ENCODE results near the gene TUBGCP6.

The TUBGCP6 gene

DNA sequence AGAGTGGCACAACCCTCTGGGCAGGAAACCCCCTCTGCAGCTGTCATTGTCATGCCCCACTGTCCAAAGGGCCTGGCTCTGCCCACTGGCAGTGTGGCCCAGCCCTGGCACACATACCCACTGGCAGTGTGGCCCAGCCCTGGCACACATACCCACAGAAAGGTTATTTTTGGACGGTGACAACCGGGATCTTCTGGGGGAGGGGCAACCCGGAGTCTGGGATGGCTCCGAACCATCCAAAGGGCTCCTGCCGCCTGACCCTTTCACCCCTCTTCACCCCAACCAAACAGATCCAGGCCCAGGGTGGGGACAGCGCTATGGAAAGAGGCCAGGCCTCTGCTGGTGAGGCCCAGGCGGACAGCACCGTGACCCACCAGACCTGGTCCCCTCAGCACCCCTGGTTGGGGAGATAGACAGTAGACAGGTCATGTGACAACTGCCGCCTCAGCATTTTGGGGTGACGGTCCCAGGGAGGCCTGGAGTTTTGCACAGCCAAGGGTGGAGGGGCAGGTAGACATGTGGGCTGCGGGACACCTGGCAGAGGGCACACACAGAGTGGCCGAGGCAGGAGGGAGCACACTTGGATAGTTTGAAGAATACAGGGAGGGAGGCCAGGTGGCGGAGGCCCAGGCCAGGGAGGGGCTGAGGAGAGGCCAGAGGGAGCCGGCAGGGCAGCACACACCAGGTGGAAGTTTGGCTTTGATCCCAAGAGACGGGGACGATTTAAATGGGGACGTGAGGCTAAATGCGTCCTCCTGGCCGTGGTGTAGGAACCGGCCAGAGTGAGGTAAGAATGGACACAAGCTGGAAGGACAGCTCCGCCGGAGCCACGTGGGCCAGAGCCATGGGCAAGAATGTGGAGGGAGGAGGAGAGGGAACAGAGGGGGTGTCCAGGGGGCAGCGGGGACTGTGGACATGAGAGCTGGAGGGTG is 13.8 kb upstream of the TUBGCP6 start:
- Histone ChIP-seq H3K4me3 (ENCODE audit: low read depth, low read length) (no peak overlapping the region), H3K36me3 (ENCODE audit: control insufficient read depth, insufficient read depth, low read length) (peaks cover 22% of the 10 kb centered on the region), H3K4me1 (ENCODE audit: control insufficient read depth, insufficient read depth, low read length) (peaks cover 11% of the 10 kb centered on the region), H3K9ac (ENCODE audit: low read depth, low read length) (no peak overlapping the region), H3K9me3 (ENCODE audit: control insufficient read depth, insufficient read depth, low read length) (no peaks in the 10 kb centered on the region), H3K27me3 (ENCODE audit: control insufficient read depth, insufficient read depth, low read length) (no peaks in the 10 kb centered on the region)

DNA sequence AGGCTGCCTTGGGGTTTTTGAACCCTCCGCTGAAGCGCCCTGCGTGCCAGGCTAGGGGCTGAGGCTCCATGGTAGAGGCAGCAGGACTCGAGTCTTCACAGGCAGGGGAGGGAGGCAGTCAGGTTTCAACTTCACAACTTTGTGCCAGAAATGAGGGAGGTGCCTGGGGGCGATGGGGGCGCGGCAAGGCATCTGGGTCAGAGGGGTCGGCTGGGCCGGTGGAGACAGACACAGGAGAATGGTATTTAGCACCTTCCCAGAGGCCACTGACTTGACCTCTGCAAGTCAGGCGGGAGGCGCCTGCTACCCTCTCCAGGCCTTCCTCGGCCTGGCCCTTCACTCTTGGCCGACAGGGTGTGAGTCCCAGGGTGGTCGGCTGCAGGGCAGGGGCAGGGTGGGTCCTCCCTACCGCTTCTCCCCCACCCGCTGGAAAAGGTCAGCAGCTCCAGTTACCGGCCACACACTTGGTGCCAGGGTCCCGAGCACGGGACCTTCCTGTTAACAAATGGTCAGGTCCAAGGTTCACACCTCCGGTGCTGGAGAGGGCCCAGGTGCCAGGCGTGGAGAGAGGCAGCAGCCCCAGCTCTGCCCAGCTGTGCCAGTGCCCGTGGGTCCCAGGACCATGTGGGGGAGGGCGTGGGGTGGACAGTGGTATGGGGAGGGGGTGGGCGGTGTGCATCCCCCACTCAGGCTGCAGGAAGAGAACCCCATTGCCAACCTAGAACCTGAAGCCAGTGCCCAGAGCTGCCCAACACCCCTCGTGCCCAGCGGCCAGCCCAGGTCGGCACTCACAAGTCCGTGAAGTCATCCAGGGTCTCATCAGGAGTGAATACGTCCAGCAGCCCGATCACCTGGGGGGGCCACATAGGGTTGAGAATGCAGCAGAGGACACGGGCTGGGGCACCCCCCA is 12.9 kb upstream of the TUBGCP6 start:
- no peak overlapping the region for H3K4me3 ChIP-seq (ENCODE audit: low read depth, low read length)
- no peak overlapping the region for H3K9ac ChIP-seq (ENCODE audit: low read depth, low read length)
- no peaks in the 10 kb centered on the region for H3K9me3 ChIP-seq (ENCODE audit: control insufficient read depth, insufficient read depth, low read length)
- peaks cover 7% of the 10 kb centered on the region for H3K4me1 ChIP-seq (ENCODE audit: control insufficient read depth, insufficient read depth, low read length)
- peaks cover 22% of the 10 kb centered on the region for H3K36me3 ChIP-seq (ENCODE audit: control insufficient read depth, insufficient read depth, low read length)
- no peaks in the 10 kb centered on the region for H3K27me3 ChIP-seq (ENCODE audit: control insufficient read depth, insufficient read depth, low read length)

GRCh38 chr22:50257041-50257440 is 12.2 kb upstream of the TUBGCP6 start:
- no peak overlapping the region for H3K4me3 ChIP-seq (ENCODE audit: low read depth, low read length)
- H3K9ac ChIP-seq (ENCODE audit: low read depth, low read length) = no peak overlapping the region
- H3K9me3 ChIP-seq (ENCODE audit: control insufficient read depth, insufficient read depth, low read length) = no peaks in the 10 kb centered on the region
- no peaks in the 10 kb centered on the region for H3K27me3 ChIP-seq (ENCODE audit: control insufficient read depth, insufficient read depth, low read length)
- H3K36me3 ChIP-seq (ENCODE audit: control insufficient read depth, insufficient read depth, low read length) = peaks cover 22% of the 10 kb centered on the region
- H3K4me1 ChIP-seq (ENCODE audit: control insufficient read depth, insufficient read depth, low read length) = peaks cover 1% of the 10 kb centered on the region

DNA sequence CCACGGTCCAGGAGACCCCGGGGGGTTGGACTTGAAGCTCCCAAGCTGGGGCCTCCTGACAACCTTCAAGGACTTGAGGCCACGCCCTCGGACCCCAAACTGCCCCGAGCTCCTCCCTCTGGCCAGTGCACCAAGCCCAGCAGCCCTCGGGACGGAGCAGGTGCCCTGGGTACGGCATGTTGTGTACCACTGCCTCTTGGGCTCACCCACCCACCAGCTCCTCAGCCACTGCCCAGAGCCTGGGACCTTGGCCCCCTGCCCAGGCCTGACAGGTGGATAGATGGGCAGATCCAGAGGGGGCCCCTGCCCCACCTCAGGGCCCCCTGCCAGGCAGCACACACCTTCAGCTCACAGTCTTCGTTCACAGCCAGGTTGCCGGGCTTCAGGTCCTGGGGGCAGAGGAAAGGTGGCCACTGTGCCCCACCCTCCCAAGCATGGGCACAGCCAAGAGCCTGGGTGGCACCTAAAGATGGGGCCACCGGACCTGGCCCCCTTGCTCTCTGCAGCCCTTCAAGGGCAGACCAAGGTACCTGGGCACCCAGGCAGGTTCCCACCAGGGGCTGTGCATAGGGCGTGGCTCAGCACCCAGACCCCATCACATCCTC is 11.5 kb upstream of the TUBGCP6 start:
- H3K27me3 ChIP-seq (ENCODE audit: control insufficient read depth, insufficient read depth, low read length) = no peaks in the 10 kb centered on the region
- H3K9me3 ChIP-seq (ENCODE audit: control insufficient read depth, insufficient read depth, low read length) = no peaks in the 10 kb centered on the region
- no peak overlapping the region for H3K4me3 ChIP-seq (ENCODE audit: low read depth, low read length)
- H3K9ac ChIP-seq (ENCODE audit: low read depth, low read length) = no peak overlapping the region
- peaks cover 22% of the 10 kb centered on the region for H3K36me3 ChIP-seq (ENCODE audit: control insufficient read depth, insufficient read depth, low read length)
- H3K4me1 ChIP-seq (ENCODE audit: control insufficient read depth, insufficient read depth, low read length) = no peaks in the 10 kb centered on the region

GRCh38 chr22:50255607-50256006 is 10.8 kb upstream of the TUBGCP6 start:
- H3K4me3 ChIP-seq (ENCODE audit: low read depth, low read length) = no peak overlapping the region
- H3K36me3 ChIP-seq (ENCODE audit: control insufficient read depth, insufficient read depth, low read length) = peaks cover 22% of the 10 kb centered on the region
- no peaks in the 10 kb centered on the region for H3K9me3 ChIP-seq (ENCODE audit: control insufficient read depth, insufficient read depth, low read length)
- H3K27me3 ChIP-seq (ENCODE audit: control insufficient read depth, insufficient read depth, low read length) = no peaks in the 10 kb centered on the region
- no peak overlapping the region for H3K9ac ChIP-seq (ENCODE audit: low read depth, low read length)
- no peaks in the 10 kb centered on the region for H3K4me1 ChIP-seq (ENCODE audit: control insufficient read depth, insufficient read depth, low read length)

GRCh38 chr22:50255099-50255498 is 10.3 kb upstream of the TUBGCP6 start:
- Histone ChIP-seq H3K9me3 (ENCODE audit: control insufficient read depth, insufficient read depth, low read length) (no peaks in the 10 kb centered on the region), H3K4me1 (ENCODE audit: control insufficient read depth, insufficient read depth, low read length) (no peaks in the 10 kb centered on the region), H3K36me3 (ENCODE audit: control insufficient read depth, insufficient read depth, low read length) (peaks cover 23% of the 10 kb centered on the region), H3K9ac (ENCODE audit: low read depth, low read length) (no peak overlapping the region), H3K27me3 (ENCODE audit: control insufficient read depth, insufficient read depth, low read length) (no peaks in the 10 kb centered on the region), H3K4me3 (ENCODE audit: low read depth, low read length) (no peak overlapping the region)

DNA sequence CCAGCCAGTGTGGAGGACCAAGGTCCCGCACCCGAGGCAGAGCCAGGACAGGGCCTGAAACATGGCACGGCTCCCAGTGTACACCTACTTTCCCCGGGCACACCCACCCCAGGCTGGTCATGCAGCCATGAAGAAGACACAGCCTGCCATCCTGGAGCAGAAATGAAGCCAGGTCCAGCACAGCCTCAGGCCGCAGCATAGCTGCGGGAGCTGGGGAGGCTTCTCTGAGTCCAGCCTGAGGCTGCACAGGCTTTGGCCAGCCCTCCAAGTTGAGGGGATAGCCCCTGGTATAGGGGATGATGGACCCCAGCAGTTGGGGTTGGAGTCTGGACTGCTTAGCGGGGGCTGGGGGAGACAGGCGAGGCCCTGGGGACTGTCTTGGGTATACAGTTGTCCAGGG is 9.1 kb upstream of the TUBGCP6 start:
- peaks cover 24% of the 10 kb centered on the region for H3K36me3 ChIP-seq (ENCODE audit: control insufficient read depth, insufficient read depth, low read length)
- no peaks in the 10 kb centered on the region for H3K4me1 ChIP-seq (ENCODE audit: control insufficient read depth, insufficient read depth, low read length)
- no peak overlapping the region for H3K4me3 ChIP-seq (ENCODE audit: low read depth, low read length)
- H3K9ac ChIP-seq (ENCODE audit: low read depth, low read length) = no peak overlapping the region
- H3K9me3 ChIP-seq (ENCODE audit: control insufficient read depth, insufficient read depth, low read length) = no peaks in the 10 kb centered on the region
- no peaks in the 10 kb centered on the region for H3K27me3 ChIP-seq (ENCODE audit: control insufficient read depth, insufficient read depth, low read length)

DNA sequence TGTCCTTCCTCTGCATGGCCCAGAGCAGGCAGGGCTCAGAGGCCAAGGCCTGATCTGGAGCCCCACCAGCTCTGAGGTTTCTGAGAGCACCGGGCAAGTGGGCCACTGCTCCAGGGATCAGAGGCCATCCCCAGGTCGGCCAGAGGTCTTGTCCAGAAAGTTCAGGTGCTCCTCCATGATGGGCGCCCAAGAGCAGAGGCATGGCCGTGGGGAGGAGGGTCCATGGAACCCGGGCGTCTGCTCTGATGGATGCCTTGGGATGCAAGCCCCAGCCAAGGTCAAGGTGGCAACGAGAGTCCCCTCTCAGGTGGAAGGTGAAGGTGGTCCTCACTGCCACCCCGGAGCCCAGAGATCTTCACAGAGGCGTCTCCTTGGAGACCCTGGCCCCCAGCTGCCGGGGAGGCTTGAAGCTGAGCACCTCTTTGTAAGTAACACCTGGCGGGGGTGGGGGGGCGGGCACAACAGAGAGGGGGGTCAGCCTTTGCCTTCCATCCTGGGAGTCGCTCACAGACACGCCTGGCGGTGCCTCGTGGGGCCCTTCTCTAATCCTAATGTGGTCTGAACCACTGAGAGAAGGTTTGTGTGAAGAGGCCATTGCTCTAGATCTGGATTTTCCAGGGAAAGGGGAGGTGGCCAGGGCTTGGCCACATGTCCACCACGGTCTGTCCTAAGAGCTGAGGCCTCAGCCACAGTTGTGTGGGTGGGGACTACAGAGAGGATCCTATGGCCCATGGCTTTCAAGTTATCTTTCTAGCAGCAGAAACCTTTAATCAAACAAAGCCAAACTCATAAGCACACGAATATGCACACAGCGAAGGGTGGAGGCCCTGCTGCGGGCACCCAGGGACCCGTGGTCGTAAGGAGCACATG is 8.5 kb upstream of the TUBGCP6 start:
- Histone ChIP-seq H3K9ac (ENCODE audit: low read depth, low read length) (no peak overlapping the region), H3K4me1 (ENCODE audit: control insufficient read depth, insufficient read depth, low read length) (no peaks in the 10 kb centered on the region), H3K9me3 (ENCODE audit: control insufficient read depth, insufficient read depth, low read length) (no peaks in the 10 kb centered on the region), H3K27me3 (ENCODE audit: control insufficient read depth, insufficient read depth, low read length) (no peaks in the 10 kb centered on the region), H3K36me3 (ENCODE audit: control insufficient read depth, insufficient read depth, low read length) (peaks cover 24% of the 10 kb centered on the region), H3K4me3 (ENCODE audit: low read depth, low read length) (no peak overlapping the region)

DNA sequence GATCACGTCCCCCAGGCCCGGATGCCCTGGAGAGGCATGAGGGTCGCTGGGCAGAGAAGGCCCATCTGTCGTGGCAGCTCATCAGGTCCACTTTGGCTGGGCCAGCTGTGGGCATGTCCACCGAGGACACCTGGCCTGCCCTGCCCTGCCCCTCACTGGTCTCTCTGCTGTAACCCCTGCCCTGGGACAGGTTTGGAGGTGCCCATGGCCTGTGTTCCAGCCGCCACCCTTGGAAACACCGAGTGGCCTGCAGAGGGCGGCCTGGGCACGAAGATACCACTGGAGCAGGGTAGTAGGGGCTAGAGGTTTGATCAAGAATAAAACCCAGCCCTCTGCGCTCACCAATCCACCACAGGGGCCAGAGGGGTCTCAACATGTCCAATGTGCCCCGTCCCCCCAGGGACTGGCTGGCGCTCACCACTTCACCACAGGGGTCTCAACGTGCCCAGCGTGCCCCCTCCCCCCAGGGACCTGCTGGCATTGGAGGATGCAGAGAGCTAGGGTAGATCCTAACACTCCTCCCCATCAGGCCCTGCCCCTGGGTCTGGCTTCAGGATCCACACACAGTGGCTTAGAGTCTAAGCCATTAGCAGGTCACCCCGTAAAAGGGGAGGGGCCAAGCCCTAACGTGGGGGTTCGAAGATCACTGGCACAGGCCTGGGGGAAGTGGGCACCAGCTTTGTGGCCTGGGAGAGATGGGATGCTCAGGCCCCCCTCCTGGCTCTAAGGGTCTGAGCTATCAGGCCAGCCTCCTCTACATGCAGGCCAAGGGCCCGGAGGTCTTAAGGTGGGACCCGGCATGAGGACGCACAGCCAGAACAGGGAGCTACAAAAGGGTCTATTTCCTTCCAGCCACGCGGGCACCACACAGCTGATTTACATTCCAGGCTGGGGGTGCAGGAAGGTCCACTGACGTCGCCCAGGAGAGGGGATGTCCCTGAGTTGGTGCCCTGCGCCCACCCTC is 7.5 kb upstream of the TUBGCP6 start:
- Histone ChIP-seq H3K9ac (ENCODE audit: low read depth, low read length) (no peak overlapping the region), H3K4me1 (ENCODE audit: control insufficient read depth, insufficient read depth, low read length) (no peaks in the 10 kb centered on the region), H3K9me3 (ENCODE audit: control insufficient read depth, insufficient read depth, low read length) (no peaks in the 10 kb centered on the region), H3K4me3 (ENCODE audit: low read depth, low read length) (no peak overlapping the region), H3K27me3 (ENCODE audit: control insufficient read depth, insufficient read depth, low read length) (no peaks in the 10 kb centered on the region), H3K36me3 (ENCODE audit: control insufficient read depth, insufficient read depth, low read length) (peaks cover 27% of the 10 kb centered on the region)

DNA sequence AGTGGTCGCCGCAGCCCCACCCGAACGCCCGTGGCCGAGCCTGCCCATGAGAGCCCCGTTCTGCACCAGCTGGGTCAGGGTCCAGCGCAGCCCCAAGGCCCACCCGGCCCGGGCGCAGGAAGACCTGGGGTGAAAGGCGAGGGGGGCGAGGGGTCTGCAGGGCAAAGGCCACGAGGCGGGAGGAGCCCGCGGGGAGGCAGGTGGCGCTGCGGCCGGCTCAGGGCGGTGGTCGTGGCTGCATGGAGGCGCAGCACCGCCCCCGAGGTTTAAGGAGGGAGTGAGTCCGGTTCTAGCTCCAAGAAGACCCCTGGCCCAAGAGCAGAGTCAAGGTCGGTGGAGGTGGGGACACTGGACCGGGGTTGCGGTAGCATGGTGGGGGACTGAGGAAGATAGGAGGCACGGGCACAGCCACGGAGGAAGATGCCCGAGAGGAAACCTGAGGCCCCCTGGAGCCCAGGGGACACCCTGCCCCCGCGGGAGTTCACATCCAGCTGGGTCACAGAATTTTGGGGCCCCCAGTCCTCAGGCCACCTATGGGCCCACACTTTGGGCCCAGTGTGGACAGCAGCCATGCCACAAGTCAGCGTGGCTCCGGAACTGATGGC is 6.8 kb upstream of the TUBGCP6 start:
- H3K4me3 ChIP-seq (ENCODE audit: low read depth, low read length) = peak overlapping the region; percentile 74
- H3K27me3 ChIP-seq (ENCODE audit: control insufficient read depth, insufficient read depth, low read length) = no peaks in the 10 kb centered on the region
- no peak overlapping the region for H3K9ac ChIP-seq (ENCODE audit: low read depth, low read length)
- H3K9me3 ChIP-seq (ENCODE audit: control insufficient read depth, insufficient read depth, low read length) = no peaks in the 10 kb centered on the region
- H3K4me1 ChIP-seq (ENCODE audit: control insufficient read depth, insufficient read depth, low read length) = no peaks in the 10 kb centered on the region
- peaks cover 24% of the 10 kb centered on the region for H3K36me3 ChIP-seq (ENCODE audit: control insufficient read depth, insufficient read depth, low read length)

All from iPS-15b (cell line).